ENCODE data around the gene SORBS1.

Gene SORBS1

DNA sequence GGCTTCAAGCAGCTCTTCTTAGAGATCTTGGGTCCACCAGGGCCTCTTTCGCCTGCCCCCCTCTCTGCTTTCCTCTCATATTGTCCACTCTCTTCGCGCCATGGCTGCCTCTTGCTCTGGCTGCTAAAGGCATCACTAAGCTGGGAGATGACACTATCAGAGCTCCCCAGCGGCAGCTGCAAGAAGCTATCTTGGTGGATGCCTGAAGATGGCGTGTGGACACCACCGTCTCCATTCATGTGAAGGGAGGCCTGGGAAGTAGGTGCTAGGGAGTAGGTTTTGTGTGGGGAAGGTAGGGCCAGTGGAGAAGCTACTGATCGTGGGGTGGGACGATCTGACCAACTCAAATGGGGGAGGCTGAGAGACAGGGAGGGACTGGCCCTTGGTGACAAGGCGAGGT is 224.5 kb downstream of the SORBS1 start:
- Histone ChIP-seq H3K27me3 (ENCODE audit: control insufficient read depth, insufficient read depth, low read length) (no peaks in the 10 kb centered on the region), H3K4me1 (ENCODE audit: control insufficient read depth, insufficient read depth, low read length) (no peaks in the 10 kb centered on the region), H3K9me3 (ENCODE audit: control insufficient read depth, insufficient read depth, low read length) (no peaks in the 10 kb centered on the region), H3K27ac (ENCODE audit: low read length) (no peak overlapping the region), H3K36me3 (ENCODE audit: control insufficient read depth, insufficient read depth, low read length) (no peaks in the 10 kb centered on the region), H3K4me3 (ENCODE audit: low read length) (no peak overlapping the region)
- no peak for DNase-seq (ENCODE audit: low read depth, low spot score)
- WGBS (ENCODE audit: insufficient coverage, insufficient read length) = no CpG with 5 or more reads among the region's 9 CpGs

DNA sequence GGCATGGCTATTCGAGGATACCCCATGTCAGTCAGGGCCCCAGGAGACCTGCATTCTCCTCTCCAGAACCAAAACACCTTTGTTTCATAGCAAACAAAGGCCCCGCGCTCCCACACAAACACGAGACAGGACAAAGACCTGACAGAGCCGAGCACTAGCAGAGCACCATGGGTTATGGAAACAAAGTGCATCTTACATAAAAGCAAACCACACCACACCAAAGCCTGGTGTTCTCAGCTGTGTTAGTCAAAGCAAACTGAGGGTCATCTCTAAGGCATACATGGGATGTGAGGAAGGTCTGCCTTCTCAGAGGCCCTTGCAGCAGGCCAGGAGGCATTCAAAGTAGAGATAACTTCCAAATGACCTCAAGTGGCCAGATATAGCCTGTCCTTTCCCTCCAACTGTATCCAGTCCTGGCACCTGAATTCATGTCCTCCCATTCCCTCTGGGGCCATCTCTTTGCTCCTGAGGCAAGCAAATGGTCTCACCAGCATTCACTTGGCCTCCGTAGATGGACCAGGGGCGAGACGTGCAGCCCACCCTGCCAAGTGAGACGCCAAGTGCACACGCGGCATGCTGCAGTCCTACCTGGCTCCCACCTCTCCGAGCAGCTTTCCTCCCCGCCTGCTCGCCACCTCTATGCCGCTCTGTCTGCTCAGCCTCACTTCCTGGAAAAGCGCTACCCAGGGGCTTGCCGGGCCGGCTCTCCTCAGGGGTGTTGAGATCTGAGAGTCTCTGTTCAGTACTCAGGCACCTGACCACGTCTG is 225.1 kb downstream of the SORBS1 start:
- WGBS (ENCODE audit: insufficient coverage, insufficient read length) = no CpG with 5 or more reads among the region's 19 CpGs
- Histone ChIP-seq H3K27ac (ENCODE audit: low read length) (no peak overlapping the region), H3K4me1 (ENCODE audit: control insufficient read depth, insufficient read depth, low read length) (no peaks in the 10 kb centered on the region)

DNA sequence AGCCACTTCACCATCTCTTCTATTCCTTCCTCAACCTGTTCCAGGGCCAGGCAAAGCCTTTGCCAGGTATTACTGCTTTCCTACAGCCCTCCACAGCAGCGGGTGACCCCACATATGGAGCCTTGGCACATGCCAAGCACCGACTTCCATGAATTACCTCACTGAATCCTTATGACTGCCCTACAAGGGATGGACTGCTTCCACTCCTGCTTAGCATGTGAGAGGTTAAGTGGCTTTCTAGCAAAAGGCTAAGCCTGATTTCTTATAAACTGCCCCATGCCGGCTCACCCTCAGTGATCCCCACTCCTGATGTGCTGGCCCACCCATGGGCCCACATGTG is 226.4 kb downstream of the SORBS1 start:
- no peaks in the 10 kb centered on the region for H3K9me3 ChIP-seq (ENCODE audit: control insufficient read depth, insufficient read depth, low read length)
- DNase-seq (ENCODE audit: low read depth, low spot score) = no peak
- no peaks in the 10 kb centered on the region for H3K4me1 ChIP-seq (ENCODE audit: control insufficient read depth, insufficient read depth, low read length)
- H3K27ac ChIP-seq (ENCODE audit: low read length) = no peak overlapping the region
- no peaks in the 10 kb centered on the region for H3K36me3 ChIP-seq (ENCODE audit: control insufficient read depth, insufficient read depth, low read length)
- H3K27me3 ChIP-seq (ENCODE audit: control insufficient read depth, insufficient read depth, low read length) = no peaks in the 10 kb centered on the region
- no peak overlapping the region for H3K4me3 ChIP-seq (ENCODE audit: low read length)
- no CpG with 5 or more reads among the region's 3 CpGs for whole genome bisulfite sequencing (ENCODE audit: insufficient coverage, insufficient read length)

More for the DNA sequence above, 225.1 kb downstream of the SORBS1 start:
- H3K4me3 ChIP-seq (ENCODE audit: low read length) = no peak overlapping the region
- H3K36me3 ChIP-seq (ENCODE audit: control insufficient read depth, insufficient read depth, low read length) = no peaks in the 10 kb centered on the region
- DNase-seq (ENCODE audit: low read depth, low spot score) = no peak
- no peaks in the 10 kb centered on the region for H3K9me3 ChIP-seq (ENCODE audit: control insufficient read depth, insufficient read depth, low read length)
- H3K27me3 ChIP-seq (ENCODE audit: control insufficient read depth, insufficient read depth, low read length) = no peaks in the 10 kb centered on the region

DNA sequence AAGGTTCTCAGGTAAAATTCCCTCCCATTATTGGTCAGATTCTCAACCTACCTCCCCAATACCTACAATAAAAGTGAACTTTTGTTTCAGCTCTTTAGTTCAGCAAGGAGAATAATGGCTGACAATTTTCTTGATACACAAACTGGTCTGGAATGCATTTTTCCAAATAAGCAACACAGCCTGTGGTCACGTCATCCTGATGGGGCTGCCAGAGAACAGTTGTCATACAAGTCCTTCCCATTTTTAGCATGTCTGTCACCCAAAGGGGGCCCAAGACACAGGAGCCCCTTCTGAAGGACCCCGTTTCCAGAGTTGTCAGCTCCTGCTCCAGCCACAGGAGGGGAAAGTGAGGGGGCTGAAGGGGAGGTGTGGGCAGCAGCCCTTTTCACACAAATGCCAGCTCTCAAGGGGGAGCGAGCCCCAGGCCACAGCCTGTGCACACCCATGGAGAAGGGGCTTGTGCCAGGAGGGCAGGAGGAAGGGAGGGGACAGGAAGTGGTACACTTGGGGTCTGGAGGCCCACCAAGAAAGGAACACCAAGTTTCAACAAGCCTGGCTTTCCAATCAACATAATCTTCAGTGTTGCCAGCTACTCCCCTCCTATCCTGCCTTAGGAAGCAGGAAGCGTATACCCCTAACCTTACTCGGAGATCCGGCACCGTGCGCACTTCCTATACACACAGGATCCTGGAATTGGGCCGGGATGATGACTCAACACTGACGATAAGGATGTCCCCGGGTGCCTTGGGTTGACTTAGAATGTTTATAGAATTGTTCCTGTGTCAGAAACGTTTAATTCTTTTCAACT is 227.0 kb downstream of the SORBS1 start:
- Histone ChIP-seq H3K27me3 (ENCODE audit: control insufficient read depth, insufficient read depth, low read length) (no peaks in the 10 kb centered on the region), H3K4me1 (ENCODE audit: control insufficient read depth, insufficient read depth, low read length) (no peaks in the 10 kb centered on the region), H3K27ac (ENCODE audit: low read length) (no peak overlapping the region), H3K36me3 (ENCODE audit: control insufficient read depth, insufficient read depth, low read length) (no peaks in the 10 kb centered on the region), H3K9me3 (ENCODE audit: control insufficient read depth, insufficient read depth, low read length) (no peaks in the 10 kb centered on the region), H3K4me3 (ENCODE audit: low read length) (no peak overlapping the region)
- no peak for DNase-seq (ENCODE audit: low read depth, low spot score)
- no CpG with 5 or more reads among the region's 12 CpGs for WGBS (ENCODE audit: insufficient coverage, insufficient read length)

DNA sequence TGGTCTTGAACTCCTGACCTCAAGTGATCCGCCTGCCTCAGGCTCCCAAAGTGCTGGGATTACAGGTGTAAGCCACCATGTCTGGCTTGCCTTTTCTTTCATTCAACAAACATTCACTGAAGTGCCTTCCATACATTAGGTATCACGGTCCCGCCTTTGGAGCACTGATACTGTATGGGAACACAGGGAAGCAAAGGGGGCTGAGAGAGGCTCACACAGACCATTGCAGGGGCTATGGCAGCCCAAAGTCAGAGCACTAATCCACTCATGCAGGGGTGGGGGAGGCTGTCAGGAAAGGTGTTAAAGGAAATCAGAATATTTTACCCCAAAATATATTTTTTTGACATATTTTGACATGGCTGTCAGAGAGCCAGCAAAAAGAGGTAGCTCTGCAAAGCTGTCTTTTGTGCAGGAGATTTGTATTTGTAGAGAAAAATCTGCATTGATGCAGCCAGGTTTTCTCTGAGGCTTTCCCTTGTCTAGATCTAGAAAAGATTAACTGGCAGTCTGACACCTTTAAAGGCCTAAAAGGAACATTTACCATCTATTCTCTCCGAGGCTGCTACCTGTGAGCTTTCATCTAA is 228.4 kb downstream of the SORBS1 start:
- Histone ChIP-seq H3K4me1 (ENCODE audit: control insufficient read depth, insufficient read depth, low read length) (no peaks in the 10 kb centered on the region), H3K27ac (ENCODE audit: low read length) (no peak overlapping the region), H3K9me3 (ENCODE audit: control insufficient read depth, insufficient read depth, low read length) (no peaks in the 10 kb centered on the region), H3K27me3 (ENCODE audit: control insufficient read depth, insufficient read depth, low read length) (no peaks in the 10 kb centered on the region), H3K36me3 (ENCODE audit: control insufficient read depth, insufficient read depth, low read length) (no peaks in the 10 kb centered on the region), H3K4me3 (ENCODE audit: low read length) (no peak overlapping the region)
- WGBS (ENCODE audit: insufficient coverage, insufficient read length) = no CpG with 5 or more reads among the region's 4 CpGs
- DNase-seq (ENCODE audit: low read depth, low spot score) = no peak

DNA sequence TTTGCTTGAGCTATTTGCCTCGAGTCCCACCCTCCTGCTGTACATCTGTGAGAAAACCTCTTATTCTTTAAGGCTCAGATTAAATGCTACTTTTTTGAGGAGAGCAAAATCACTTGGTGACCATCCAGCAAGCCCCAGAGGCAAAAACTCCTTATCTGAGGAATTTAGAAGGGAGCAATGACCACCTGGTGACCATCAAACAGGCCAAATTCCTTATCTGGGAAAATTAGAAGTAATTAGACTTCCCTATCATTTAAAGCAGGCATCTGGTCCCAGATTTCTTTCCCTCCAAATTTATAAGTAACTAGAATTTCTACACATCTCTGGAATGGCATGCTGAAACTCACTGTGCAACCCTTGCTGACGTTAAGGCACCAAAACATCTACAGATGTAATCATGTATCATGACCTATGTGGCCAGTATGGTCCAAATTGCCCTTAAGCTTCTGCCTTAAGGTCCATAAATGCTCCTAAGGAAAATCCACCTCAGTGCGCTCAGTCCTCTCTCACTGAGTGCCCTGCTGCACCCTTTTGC is 229.5 kb downstream of the SORBS1 start:
- no peak overlapping the region for H3K4me3 ChIP-seq (ENCODE audit: low read length)
- H3K27ac ChIP-seq (ENCODE audit: low read length) = no peak overlapping the region
- H3K27me3 ChIP-seq (ENCODE audit: control insufficient read depth, insufficient read depth, low read length) = no peaks in the 10 kb centered on the region
- no peak for DNase-seq (ENCODE audit: low read depth, low spot score)
- no peaks in the 10 kb centered on the region for H3K9me3 ChIP-seq (ENCODE audit: control insufficient read depth, insufficient read depth, low read length)
- H3K36me3 ChIP-seq (ENCODE audit: control insufficient read depth, insufficient read depth, low read length) = no peaks in the 10 kb centered on the region
- no peaks in the 10 kb centered on the region for H3K4me1 ChIP-seq (ENCODE audit: control insufficient read depth, insufficient read depth, low read length)
- WGBS (ENCODE audit: insufficient coverage, insufficient read length) = no CpG with 5 or more reads among the region's 3 CpGs

DNA sequence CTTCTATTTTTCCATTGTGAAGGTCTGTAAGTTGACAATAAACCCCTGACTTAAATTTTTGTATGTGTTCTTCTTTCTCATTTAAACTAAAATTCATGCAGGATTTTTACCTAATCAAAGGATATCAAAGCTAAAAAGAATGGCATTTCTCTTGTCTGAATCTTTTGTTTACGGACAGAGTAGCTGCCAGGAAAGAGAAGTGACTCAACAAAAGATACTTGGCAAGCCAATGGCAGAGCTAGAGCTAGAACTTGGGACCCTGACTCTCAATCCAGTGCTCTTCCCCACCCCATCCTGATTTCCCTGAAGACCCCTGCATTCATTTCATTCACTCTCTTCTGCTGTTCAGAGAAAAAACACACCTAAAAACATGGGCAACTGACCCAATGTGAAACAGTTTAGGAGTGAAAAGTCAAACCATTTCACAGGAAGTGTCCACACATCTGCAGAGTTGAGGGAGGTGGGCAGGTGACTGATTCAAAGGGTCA is 230.2 kb downstream of the SORBS1 start:
- DNase-seq (ENCODE audit: low read depth, low spot score) = no peak
- Histone ChIP-seq H3K4me1 (ENCODE audit: control insufficient read depth, insufficient read depth, low read length) (no peaks in the 10 kb centered on the region), H3K4me3 (ENCODE audit: low read length) (no peak overlapping the region), H3K27ac (ENCODE audit: low read length) (no peak overlapping the region), H3K27me3 (ENCODE audit: control insufficient read depth, insufficient read depth, low read length) (no peaks in the 10 kb centered on the region), H3K36me3 (ENCODE audit: control insufficient read depth, insufficient read depth, low read length) (no peaks in the 10 kb centered on the region), H3K9me3 (ENCODE audit: control insufficient read depth, insufficient read depth, low read length) (no peaks in the 10 kb centered on the region)
- no CpG with 5 or more reads among the region's 1 CpG for WGBS (ENCODE audit: insufficient coverage, insufficient read length)

DNA sequence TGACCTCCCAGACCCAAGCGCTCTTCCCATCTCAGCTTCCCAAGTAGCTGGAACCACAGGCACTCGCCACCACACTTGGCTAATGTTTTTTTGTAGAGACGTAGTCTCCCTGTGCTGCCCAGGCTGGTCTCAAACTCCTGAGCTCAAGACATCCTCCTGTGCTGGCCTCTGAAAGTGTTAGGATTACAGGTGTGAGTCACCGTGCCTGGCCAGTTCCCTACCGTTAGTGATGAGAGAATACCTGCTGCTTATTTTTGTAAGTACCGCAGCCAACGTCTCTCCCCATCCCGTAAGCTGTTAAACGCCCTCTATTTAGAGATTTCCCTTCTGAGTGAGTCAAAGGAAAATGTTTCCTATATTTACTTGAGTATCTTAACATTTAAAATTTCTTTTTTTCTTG is 231.9 kb downstream of the SORBS1 start:
- H3K9me3 ChIP-seq (ENCODE audit: control insufficient read depth, insufficient read depth, low read length) = no peaks in the 10 kb centered on the region
- H3K27ac ChIP-seq (ENCODE audit: low read length) = no peak overlapping the region
- H3K4me1 ChIP-seq (ENCODE audit: control insufficient read depth, insufficient read depth, low read length) = no peaks in the 10 kb centered on the region

DNA sequence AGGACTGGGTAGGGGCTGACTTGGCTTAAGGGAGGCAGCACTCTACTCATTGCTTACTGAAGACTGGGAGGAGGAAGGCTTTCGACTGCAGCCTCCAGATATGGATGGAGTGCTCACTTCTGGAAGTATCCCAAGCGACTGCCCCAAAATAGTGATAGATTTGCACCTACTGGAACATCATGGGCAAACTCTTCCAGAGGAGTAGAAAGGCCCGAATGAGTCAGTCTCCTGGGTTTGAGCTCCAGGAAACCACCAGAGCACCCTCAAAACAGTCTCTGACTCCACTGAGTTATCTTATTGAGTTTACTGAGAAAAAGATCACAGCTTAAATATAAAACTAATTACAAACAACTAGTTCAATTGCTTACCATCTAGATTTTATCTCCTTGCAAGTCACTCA is 233.2 kb downstream of the SORBS1 start:
- Histone ChIP-seq H3K9me3 (ENCODE audit: control insufficient read depth, insufficient read depth, low read length) (no peaks in the 10 kb centered on the region), H3K4me3 (ENCODE audit: low read length) (no peak overlapping the region), H3K4me1 (ENCODE audit: control insufficient read depth, insufficient read depth, low read length) (no peaks in the 10 kb centered on the region), H3K36me3 (ENCODE audit: control insufficient read depth, insufficient read depth, low read length) (no peaks in the 10 kb centered on the region), H3K27me3 (ENCODE audit: control insufficient read depth, insufficient read depth, low read length) (no peaks in the 10 kb centered on the region), H3K27ac (ENCODE audit: low read length) (no peak overlapping the region)
- DNase-seq (ENCODE audit: low read depth, low spot score) = no peak
- no CpG with 5 or more reads among the region's 3 CpGs for WGBS (ENCODE audit: insufficient coverage, insufficient read length)

More for the DNA sequence above, 231.9 kb downstream of the SORBS1 start:
- WGBS (ENCODE audit: insufficient coverage, insufficient read length) = no CpG with 5 or more reads among the region's 9 CpGs
- DNase-seq (ENCODE audit: low read depth, low spot score) = no peak
- Histone ChIP-seq H3K4me3 (ENCODE audit: low read length) (no peak overlapping the region), H3K36me3 (ENCODE audit: control insufficient read depth, insufficient read depth, low read length) (no peaks in the 10 kb centered on the region), H3K27me3 (ENCODE audit: control insufficient read depth, insufficient read depth, low read length) (no peaks in the 10 kb centered on the region)

DNA sequence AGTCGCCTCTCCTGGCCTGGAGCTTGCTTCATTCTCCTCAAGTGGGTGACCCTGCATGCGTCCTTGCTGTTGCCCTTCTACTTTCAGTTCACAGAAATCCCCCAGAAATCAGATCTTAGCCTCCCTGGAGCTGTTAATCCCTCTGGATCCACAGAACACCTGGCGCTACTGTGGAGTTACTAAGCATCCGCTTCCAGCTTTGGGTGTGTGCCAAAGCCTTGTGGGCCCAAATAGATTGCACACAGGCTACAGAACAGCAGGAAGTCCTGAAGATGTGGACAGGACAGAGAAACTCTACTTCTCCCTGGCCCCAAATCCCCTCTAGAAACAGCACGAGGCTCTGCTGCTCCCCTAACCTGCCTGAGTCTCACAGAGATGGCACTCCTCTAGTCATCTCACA is 233.8 kb downstream of the SORBS1 start:
- Histone ChIP-seq H3K9me3 (ENCODE audit: control insufficient read depth, insufficient read depth, low read length) (no peaks in the 10 kb centered on the region), H3K4me1 (ENCODE audit: control insufficient read depth, insufficient read depth, low read length) (no peaks in the 10 kb centered on the region), H3K27me3 (ENCODE audit: control insufficient read depth, insufficient read depth, low read length) (no peaks in the 10 kb centered on the region), H3K27ac (ENCODE audit: low read length) (no peak overlapping the region), H3K36me3 (ENCODE audit: control insufficient read depth, insufficient read depth, low read length) (no peaks in the 10 kb centered on the region), H3K4me3 (ENCODE audit: low read length) (no peak overlapping the region)
- no CpG with 5 or more reads among the region's 5 CpGs for WGBS (ENCODE audit: insufficient coverage, insufficient read length)
- no peak for DNase-seq (ENCODE audit: low read depth, low spot score)
